GM23338 (cell line): ENCODE results near the gene HCRTR1. TPM values are rescaled to one million over a fixed set of nuclear protein-coding genes. Genes with fewer than 3 reads are reported as not detected.

Experiments used
- ATAC-seq: fragments of 200-7000 bp; cut with Tn5 transposase; 3 replicates; pipeline ENCODE4 v1.9.1; 2020
- DNase-seq: peaks from one replicate; pipeline ENCODE4 v3.0.0-alpha.2; 2015; ENCODE audit warnings: low spot score
- H2AFZ ChIP-seq: fragments of 200-600 bp; sonication (generic); 2 replicates; pipeline ENCODE4 v1.8.0; 2016; ENCODE audit warnings: antibody characterized with exemption, mild to moderate bottlenecking, moderate library complexity
- H3F3A ChIP-seq: fragments of 200-600 bp; sonication (generic); replicated peaks from 2 replicates; pipeline ENCODE4 v1.8.0; 2017; ENCODE audit warnings: antibody characterized with exemption, mixed run types, low read depth
- H3K27ac ChIP-seq: fragments of 200-600 bp; sonication (generic); 2 replicates; pipeline ENCODE4 v1.6.1; 2016; ENCODE audit warnings: low read depth
- H3K27me3 ChIP-seq: fragments of 200-600 bp; sonication (generic); 2 replicates; pipeline ENCODE4 v1.8.0; 2016; ENCODE audit warnings: mild to moderate bottlenecking, mixed run types, moderate library complexity; ENCODE audit not compliant: insufficient read depth
- H3K36me3 ChIP-seq: fragments of 200-600 bp; sonication (generic); 2 replicates; pipeline ENCODE4 v1.8.0; 2016; ENCODE audit warnings: mild to moderate bottlenecking; ENCODE audit not compliant: insufficient read depth
- H3K4me1 ChIP-seq: fragments of 200-600 bp; sonication (generic); 2 replicates; pipeline ENCODE4 v1.8.0; 2016; ENCODE audit warnings: mild to moderate bottlenecking, moderate library complexity; ENCODE audit not compliant: insufficient read depth
- H3K4me2 ChIP-seq: fragments of 200-600 bp; sonication (generic); 2 replicates; pipeline ENCODE4 v1.7.1; 2017; ENCODE audit warnings: mixed run types
- H3K4me3 ChIP-seq: fragments of 200-600 bp; sonication (generic); 2 replicates; pipeline ENCODE4 v1.6.1; 2016; ENCODE audit warnings: mixed run types
- H3K79me2 ChIP-seq: fragments of 200-600 bp; sonication (generic); replicated peaks from 2 replicates; pipeline ENCODE4 v1.8.0; 2017; ENCODE audit warnings: mild to moderate bottlenecking; ENCODE audit not compliant: insufficient read depth
- H3K9me2 ChIP-seq: fragments of 200-600 bp; sonication (generic); 2 replicates; pipeline ENCODE4 v1.8.0; 2017; ENCODE audit not compliant: insufficient read depth
- H4K20me1 ChIP-seq: fragments of 200-600 bp; sonication (generic); replicated peaks from 2 replicates; pipeline ENCODE4 v1.8.0; 2017; ENCODE audit warnings: mild to moderate bottlenecking; ENCODE audit not compliant: insufficient read depth
- H3K27ac Mint-ChIP-seq: 2 replicates; pipeline ENCODE4 v1.8.0; 2020; ENCODE audit warnings: inconsistent platforms, mild to moderate bottlenecking, moderate library complexity, mixed read lengths
- H3K27me3 Mint-ChIP-seq: 3 replicates; pipeline ENCODE4 v1.8.0; 2022; ENCODE audit warnings: low read depth, mild to moderate bottlenecking, moderate library complexity, mixed read lengths, inconsistent platforms; ENCODE audit not compliant: insufficient read depth, poor library complexity
- H3K36me3 Mint-ChIP-seq: 3 replicates; pipeline ENCODE4 v1.8.0; 2021; ENCODE audit warnings: low read depth, mild to moderate bottlenecking, inconsistent platforms, moderate library complexity, mixed read lengths
- H3K4me1 Mint-ChIP-seq: 3 replicates; pipeline ENCODE4 v1.8.0; 2020; ENCODE audit warnings: mild to moderate bottlenecking, inconsistent platforms, mixed read lengths
- H3K4me3 Mint-ChIP-seq: 3 replicates; pipeline ENCODE4 v1.8.0; 2021; ENCODE audit warnings: moderate library complexity, mild to moderate bottlenecking, inconsistent platforms, mixed read lengths
- H3K9me3 Mint-ChIP-seq: 3 replicates; pipeline ENCODE4 v1.8.0; 2020; ENCODE audit warnings: moderate library complexity, mild to moderate bottlenecking, inconsistent platforms, mixed read lengths
- CREB1 ChIP-seq: fragments of 250-450 bp; sonication (Bioruptor Pico); IDR thresholded peaks from 2 replicates; pipeline ENCODE4 v1.5.0; 2020; ENCODE audit warnings: low read depth, mild to moderate bottlenecking, moderate library complexity
- CTCF ChIP-seq, 2 experiments: fragments of 200-600 bp in 1 of 2; sonication (generic) in 1 of 2; conservative IDR thresholded peaks; 2 replicates each; pipeline versions ENCODE4 v1.5.1 to v1.6.1; 2016 to 2017; ENCODE audit warnings: antibody characterized with exemption in 2 of 2, low read depth in 2 of 2, mild to moderate bottlenecking in 2 of 2, moderate library complexity in 1 of 2
- ETS1 ChIP-seq: IDR thresholded peaks from 2 replicates; pipeline ENCODE4 v1.6.1; 2016; ENCODE audit warnings: antibody characterized with exemption
- EZH2phosphoT487 ChIP-seq: fragments of 200-600 bp; sonication (generic); IDR thresholded peaks from one replicate; pipeline ENCODE4 v1.8.1; 2018; ENCODE audit warnings: antibody characterized with exemption; ENCODE audit not compliant: unreplicated experiment
- JUNB ChIP-seq: IDR thresholded peaks from one replicate; pipeline ENCODE4 v1.6.1; 2016; ENCODE audit warnings: antibody characterized with exemption; ENCODE audit not compliant: unreplicated experiment
- NANOG ChIP-seq: IDR thresholded peaks from 2 replicates; pipeline ENCODE4 v1.6.1; 2016; ENCODE audit warnings: antibody characterized with exemption, borderline replicate concordance
- REST ChIP-seq: IDR thresholded peaks from one replicate; pipeline ENCODE4 v1.6.1; 2018; ENCODE audit warnings: antibody characterized with exemption; ENCODE audit not compliant: unreplicated experiment
- STAT1 ChIP-seq: IDR thresholded peaks from one replicate; pipeline ENCODE4 v1.6.1; 2016; ENCODE audit warnings: antibody characterized with exemption; ENCODE audit not compliant: unreplicated experiment
- ZNF331 ChIP-seq: fragments of 250-450 bp; sonication (Bioruptor Pico); IDR thresholded peaks from 2 replicates; pipeline ENCODE4 v1.5.0; 2020; ENCODE audit warnings: low read depth, mild to moderate bottlenecking, moderate library complexity
- polyA plus RNA-seq: library from polyadenylated mRNA; unstranded; fragments of >200 nt; fragmentation: Nextera tagmentation; extraction: Ambion mirVana; gene quantifications from 2 replicates; pipeline ENCODE4 v1.2.1, GENCODE V29; 2016
- total RNA-seq: library from RNA; depleted of rRNA; stranded (reverse); fragments of >200 nt; shearing (Covaris generic); gene quantifications from 2 replicates; pipeline ENCODE4 v1.2.3, GENCODE V29; 2014

Gene HCRTR1
- total and polyA plus RNA-seq, 2 experiments from 2014 or later, result 0.15 to 1.0 TPM

- Histone ChIP-seq H3F3A (no peaks in the 10 kb centered on the region), H3K4me1 (no peaks in the 10 kb centered on the region), H3K27me3 (no peaks in the 10 kb centered on the region), H3K27ac (no peak overlapping the region), H4K20me1 (no peaks in the 10 kb centered on the region), H3K4me3 (no peak overlapping the region), H3K79me2 (no peaks in the 10 kb centered on the region), H3K36me3 (no peaks in the 10 kb centered on the region), H2AFZ (no peak overlapping the region), H3K4me2 (no peak overlapping the region), H3K9me2 (no peaks in the 10 kb centered on the region)
- TF ChIP-seq JUNB (no peak), CREB1 (CRISPR knock-in tag) (no peak), REST (no peak)
- H3K4me3 Mint-ChIP-seq, result no peak overlapping the region
- no peaks in the 10 kb centered on the region for H3K9me3 Mint-ChIP-seq
- ATAC-seq (no peak), DNase-seq (no peak)
- H3K27me3 Mint-ChIP-seq, result peaks cover 4% of the 10 kb centered on the region
- no peak overlapping the region for H3K27ac Mint-ChIP-seq
- no peaks in the 10 kb centered on the region for H3K36me3 Mint-ChIP-seq
- peaks cover 5% of the 10 kb centered on the region for H3K4me1 Mint-ChIP-seq
These were observed 47.8 kb upstream of the HCRTR1 start for GRCh38 chr1:31569596-31570173.

- Mint-ChIP-seq H3K27ac (no peak overlapping the region), H3K9me3 (no peaks in the 10 kb centered on the region)
- TF ChIP-seq CTCF (conservative IDR thresholded peaks at IDR 0.05; ENCODE audit: low read depth in 2 of 2) (no peak), JUNB (no peak), STAT1 (no peak), CREB1 (CRISPR knock-in tag) (no peak), NANOG (no peak), REST (no peak), ETS1 (no peak), ZNF331 (CRISPR knock-in tag) (no peak), EZH2phosphoT487 (no peak)
These were observed 47.3 kb upstream of the HCRTR1 start for GRCh38 chr1:31570228-31570627.

More at GRCh38 chr1:31570228-31570627, 47.3 kb upstream of the HCRTR1 start:
- Histone ChIP-seq H4K20me1 (no peaks in the 10 kb centered on the region), H2AFZ (no peak overlapping the region), H3K4me3 (no peak overlapping the region), H3K27me3 (no peaks in the 10 kb centered on the region), H3K4me2 (no peak overlapping the region), H3K9me2 (no peaks in the 10 kb centered on the region), H3K36me3 (no peaks in the 10 kb centered on the region), H3K27ac (no peak overlapping the region), H3K79me2 (no peaks in the 10 kb centered on the region), H3F3A (no peaks in the 10 kb centered on the region), H3K4me1 (no peaks in the 10 kb centered on the region; the same call in 1 of the 2 replicates)
- no peak overlapping the region for H3K4me3 Mint-ChIP-seq
- no peak for ATAC-seq
- no peak for DNase-seq
- no peaks in the 10 kb centered on the region for H3K36me3 Mint-ChIP-seq
- peaks cover 4% of the 10 kb centered on the region for H3K27me3 Mint-ChIP-seq
- peaks cover 8% of the 10 kb centered on the region; the same call in 2 of the 3 replicates for H3K4me1 Mint-ChIP-seq
